Urinary bladder (tissue), 4 donors: ENCODE data around the gene TSPOAP1. TPM values are rescaled to one million over a fixed set of nuclear protein-coding genes. Genes with fewer than 3 reads are reported as not detected.

Source experiments
- DNase-seq: peaks from one replicate; pipeline ENCODE4 v3.0.0-alpha.2; 2015; ENCODE audit errors: extremely low spot score
- H3K27ac ChIP-seq: one replicate; pipeline ENCODE4 v1.5.1; 2013; ENCODE audit warnings: low read depth, mild to moderate bottlenecking, moderate library complexity
- H3K36me3 ChIP-seq: one replicate; pipeline ENCODE4 v1.6.1; 2013; ENCODE audit warnings: mild to moderate bottlenecking, moderate library complexity; ENCODE audit not compliant: insufficient read depth
- H3K4me1 ChIP-seq: one replicate; pipeline ENCODE4 v1.6.1; 2013; ENCODE audit warnings: mild to moderate bottlenecking, moderate library complexity; ENCODE audit not compliant: insufficient read depth
- H3K4me3 ChIP-seq: one replicate; pipeline ENCODE4 v1.5.1; 2013; ENCODE audit warnings: low read depth, low read length
- WGBS: extraction: QIAGEN DNeasy Blood & Tissue Kit; methylation state at CpG from one replicate; pipeline ENCODE4 v1.1.7; 2013; 5-methylcytosine and 5-hydroxymethylcytosine counted together
- polyA plus RNA-seq: library from polyadenylated mRNA; stranded (reverse); fragments of 200-250 nt; gene quantifications from one replicate; pipeline ENCODE4 v1.2.3, GENCODE V29; 2013
- total RNA-seq: library from RNA; depleted of rRNA; stranded (reverse); fragments of >200 nt; gene quantifications from one replicate; pipeline ENCODE4 v1.2.3, GENCODE V29; 2014
- donor health status: healthy with polysubstance abuse.
- donor health status: healthy.

The TSPOAP1 gene
- total and polyA plus RNA-seq, 2 donors = 7.4 to 19.1 TPM

DNA sequence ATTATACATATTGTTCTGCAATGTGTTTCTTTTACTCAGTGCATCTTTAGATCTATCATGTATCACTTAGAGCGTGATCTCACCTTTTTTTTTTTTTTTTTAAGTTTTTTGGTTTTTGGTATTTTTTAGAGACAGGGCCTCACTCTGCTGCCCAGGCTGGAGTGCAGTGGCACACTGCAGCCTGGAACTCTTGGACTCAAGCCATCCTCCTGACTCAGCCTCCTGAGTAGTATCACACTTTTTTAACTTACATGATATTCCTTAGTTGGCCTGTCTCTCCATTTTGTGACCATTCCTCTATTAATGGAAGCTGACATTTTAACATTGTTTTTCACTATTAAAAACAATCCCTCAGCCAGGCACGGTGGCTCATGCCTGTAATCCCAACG lies 43.2 kb downstream of the TSPOAP1 start:
- H3K4me3 ChIP-seq = no peak overlapping the region
- H3K27ac ChIP-seq = no peak overlapping the region
- no peak for DNase-seq
- no peaks in the 10 kb centered on the region for H3K36me3 ChIP-seq
- H3K4me1 ChIP-seq = no peaks in the 10 kb centered on the region
- 84% methylated on average over 3 of the region's 3 CpGs for WGBS

DNA sequence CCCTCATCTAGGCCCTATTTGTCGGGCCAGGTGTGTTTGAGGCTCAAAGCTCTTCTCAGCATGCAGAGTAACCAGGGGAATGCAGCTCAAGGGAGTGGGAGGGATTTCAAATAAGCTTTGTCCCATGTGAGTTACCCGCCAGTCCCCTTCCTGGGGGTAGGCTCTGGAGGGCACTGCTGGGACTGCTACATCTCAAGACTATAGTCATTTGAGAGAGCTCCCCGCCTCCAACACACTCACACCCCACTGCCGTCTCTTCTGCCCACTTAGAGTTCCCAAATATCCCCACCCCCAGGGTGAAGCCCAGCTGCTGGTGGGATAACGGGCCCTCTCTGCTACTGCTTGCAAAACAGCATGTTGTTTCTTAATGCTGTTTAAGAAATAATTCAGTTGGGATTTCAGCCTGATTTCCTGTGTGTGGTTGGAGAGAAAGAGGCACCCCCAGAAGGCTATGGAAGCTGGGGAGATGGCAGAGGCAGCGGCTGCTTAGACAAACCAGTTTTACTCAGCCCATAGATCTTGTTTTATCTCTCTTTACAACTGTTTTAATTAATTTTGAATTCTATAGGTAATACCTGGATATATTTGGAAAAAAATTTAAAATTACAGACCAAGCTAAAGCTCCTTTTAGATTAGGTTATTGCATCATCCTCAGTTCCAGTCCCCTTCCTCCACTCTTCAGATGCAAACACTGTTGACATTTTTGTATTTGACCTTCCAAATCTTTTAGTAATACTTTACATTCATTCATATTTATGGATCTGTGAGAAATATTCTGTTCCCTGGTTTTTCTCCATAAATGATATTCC lies 43.8 kb downstream of the TSPOAP1 start:
- no peaks in the 10 kb centered on the region for H3K36me3 ChIP-seq
- DNase-seq = no peak
- H3K4me3 ChIP-seq = no peak overlapping the region
- H3K4me1 ChIP-seq = no peaks in the 10 kb centered on the region
- WGBS = 40% methylated on average over 6 of the region's 6 CpGs
- no peak overlapping the region for H3K27ac ChIP-seq

DNA sequence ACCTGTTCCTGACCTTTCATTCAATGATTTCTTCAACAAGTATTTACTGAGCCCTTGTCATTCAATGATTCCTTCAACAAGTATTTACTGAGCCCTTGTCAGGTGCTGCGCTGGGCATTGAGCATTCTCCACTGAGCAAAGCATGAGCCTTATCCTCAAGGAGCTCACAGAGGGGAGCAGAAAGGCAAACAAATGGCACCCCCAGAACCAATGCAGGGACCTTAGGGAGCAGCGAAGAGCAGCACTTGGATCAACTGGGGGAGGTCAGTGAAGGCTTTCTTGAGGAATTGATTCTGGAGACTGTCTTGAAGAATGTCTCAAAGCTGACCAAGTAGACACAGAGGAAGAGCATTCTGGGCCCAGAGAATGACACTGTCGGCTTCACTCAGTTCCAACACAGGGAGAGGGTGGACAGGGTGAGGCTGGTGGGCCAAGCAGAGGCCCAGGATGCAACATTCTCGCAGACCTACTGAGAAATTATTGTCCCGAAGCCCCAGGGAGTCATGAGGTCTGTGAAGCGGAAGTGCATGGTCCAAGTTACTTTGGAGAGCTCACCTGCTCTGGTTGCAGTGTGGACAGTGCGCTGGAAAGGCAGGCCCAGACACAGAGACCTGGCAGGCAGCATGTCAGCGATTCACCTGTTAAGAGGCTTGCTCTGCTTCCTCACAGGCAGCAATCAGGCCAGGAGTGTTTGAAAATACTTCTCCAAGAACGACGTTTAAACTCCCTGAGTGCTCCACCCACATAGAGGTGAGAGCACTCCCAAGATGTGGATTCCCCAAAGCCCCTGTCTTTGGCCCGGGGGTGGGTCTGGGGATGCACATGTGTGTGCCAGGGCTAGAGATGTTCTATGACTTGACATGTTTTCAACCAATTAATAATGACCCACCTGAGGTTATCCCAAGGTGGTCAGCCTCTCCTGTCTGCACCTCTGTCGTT lies 44.7 kb downstream of the TSPOAP1 start:
- Histone ChIP-seq H3K4me3 (no peak overlapping the region), H3K4me1 (no peaks in the 10 kb centered on the region), H3K36me3 (no peaks in the 10 kb centered on the region), H3K27ac (no peak overlapping the region)
- WGBS = 70% methylated on average over 12 of the region's 12 CpGs
- DNase-seq = no peak

DNA sequence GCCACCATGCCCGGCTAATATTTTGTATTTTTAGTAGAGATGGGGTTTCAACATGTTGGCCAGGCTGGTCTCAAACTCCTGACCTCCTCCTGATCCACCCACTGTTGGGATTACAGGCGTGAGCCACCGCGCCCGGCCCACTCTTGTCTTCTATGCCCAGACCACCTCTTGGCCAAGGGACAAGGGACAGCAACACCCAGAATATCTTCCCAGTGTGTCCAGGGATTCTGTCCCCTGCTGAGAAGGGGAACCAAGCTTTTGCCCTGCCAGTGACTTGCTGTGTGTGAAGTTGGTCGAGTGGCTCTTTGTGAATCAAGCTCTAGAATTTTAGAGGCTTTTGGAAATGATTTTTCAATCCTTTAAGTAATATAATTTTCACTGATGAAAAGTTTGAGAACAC lies 46.2 kb downstream of the TSPOAP1 start:
- Histone ChIP-seq H3K4me3 (no peak overlapping the region), H3K4me1 (no peaks in the 10 kb centered on the region)

DNA sequence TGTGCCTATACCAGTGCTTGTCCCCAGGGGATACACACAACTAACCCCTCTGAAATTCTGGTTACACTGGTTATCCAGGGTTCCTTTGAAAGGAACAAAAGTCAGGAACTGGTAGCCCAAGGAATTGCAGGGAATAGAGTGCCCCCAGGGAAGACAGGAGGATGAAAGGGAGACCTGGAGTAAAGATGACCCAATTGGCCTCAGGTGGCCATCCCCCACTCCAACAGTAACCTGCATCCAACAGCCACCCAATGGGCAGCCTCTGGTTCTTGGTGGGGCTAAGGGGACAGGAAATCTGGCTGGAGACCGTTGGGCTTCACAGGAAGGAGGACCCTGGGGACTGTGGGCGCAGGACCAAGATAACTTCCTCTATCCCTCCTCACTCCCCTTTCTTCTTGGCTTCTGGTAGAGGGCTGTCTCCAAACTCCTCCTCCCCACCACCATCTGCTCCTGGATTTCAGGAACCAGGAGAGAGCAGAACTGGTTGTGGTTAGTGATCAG lies 47.0 kb downstream of the TSPOAP1 start:
- no peaks in the 10 kb centered on the region for H3K36me3 ChIP-seq
- no peaks in the 10 kb centered on the region for H3K4me1 ChIP-seq
- 32% methylated on average over 2 of the region's 2 CpGs for WGBS
- no peak overlapping the region for H3K27ac ChIP-seq
- H3K4me3 ChIP-seq = no peak overlapping the region
- no peak for DNase-seq

More for the DNA sequence above, 46.2 kb downstream of the TSPOAP1 start:
- no peak for DNase-seq
- no peaks in the 10 kb centered on the region for H3K36me3 ChIP-seq
- no peak overlapping the region for H3K27ac ChIP-seq
- 90% methylated on average over 6 of the region's 6 CpGs for WGBS

DNA sequence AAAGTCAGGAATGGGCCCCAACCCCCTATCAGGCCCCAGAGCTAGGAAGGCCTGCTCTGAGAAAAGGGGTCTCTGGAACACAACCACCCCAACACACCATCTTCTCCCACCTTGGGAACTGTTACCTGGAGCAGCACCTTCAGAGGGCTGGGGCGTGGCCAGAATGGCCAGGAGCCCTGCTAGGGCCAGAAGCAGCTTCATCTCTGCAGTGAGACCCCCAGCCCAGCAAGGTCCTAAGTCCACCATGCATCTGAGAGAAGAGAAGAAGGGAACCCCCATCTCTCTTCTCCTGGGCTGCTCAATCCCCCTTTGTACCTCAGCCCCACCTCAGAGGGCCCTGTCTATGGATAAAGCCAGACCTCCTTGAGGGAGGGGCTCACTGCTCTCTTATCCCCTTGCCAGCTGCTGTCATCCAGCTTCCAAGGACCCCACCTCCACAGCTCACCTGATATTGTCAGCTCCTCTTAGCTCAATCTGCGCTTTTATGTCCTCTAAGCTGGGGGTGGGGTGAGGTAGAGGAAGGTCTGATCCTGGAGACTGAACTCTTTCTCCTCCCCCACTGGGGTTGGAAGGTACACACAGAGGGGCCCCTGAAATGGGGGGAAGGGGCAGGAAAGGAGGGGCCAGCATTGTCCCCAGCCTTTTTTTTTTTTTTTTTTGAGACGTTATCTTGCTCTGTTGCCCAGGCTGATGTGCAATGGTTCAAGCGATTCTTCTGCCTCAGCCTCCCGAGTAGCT lies 47.9 kb downstream of the TSPOAP1 start, which contains the start of gene MPO:
Gene MPO (minus strand): TSS at position 456 of the 738 bp plus-strand sequence. CDS start 177 bp downstream, at position 279.
- no peak for DNase-seq
- Histone ChIP-seq H3K36me3 (no peaks in the 10 kb centered on the region), H3K4me1 (no peaks in the 10 kb centered on the region), H3K27ac (no peak within 1 kb of the TSS), H3K4me3 (no peak within 1 kb of the TSS)
- WGBS = 86% methylated on average over 5 of the region's 5 CpGs

DNA sequence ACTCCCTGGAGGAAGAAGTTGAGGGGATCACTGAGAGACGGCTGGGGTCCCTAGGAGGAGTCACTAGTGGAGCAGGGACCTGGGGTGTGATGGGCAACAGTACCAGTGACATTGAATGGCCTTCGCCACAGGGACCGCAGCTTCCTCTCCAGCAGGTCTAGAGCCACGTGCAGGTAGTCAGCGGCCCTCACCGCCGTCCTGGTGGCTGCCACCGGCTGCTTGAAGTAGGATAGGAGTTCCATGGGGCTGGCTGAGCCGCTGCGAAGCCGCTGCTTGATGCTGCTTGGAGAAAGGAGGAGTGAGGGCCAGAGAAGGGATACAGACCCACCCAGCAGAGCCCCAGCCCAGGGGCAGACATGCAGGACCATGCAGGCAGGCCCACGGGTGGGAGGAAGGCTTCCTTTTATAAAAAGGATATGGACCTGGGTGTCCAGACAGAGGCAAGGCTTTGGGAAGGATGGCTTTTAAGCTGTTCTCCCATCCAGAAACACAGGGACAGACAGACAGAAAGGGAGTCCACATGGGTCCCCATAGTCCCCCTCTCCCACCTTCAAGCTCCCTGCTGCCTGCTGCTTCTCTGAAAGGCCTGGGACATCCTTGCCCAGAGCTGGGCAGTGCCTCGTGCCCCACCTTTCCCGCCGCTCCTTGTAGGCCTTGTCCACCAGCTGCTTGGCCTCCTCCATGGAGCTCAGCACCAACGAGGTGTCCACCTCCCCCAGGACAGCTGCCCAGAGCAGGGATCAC lies 48.7 kb downstream of the TSPOAP1 start:
- no peaks in the 10 kb centered on the region for H3K36me3 ChIP-seq
- no peak overlapping the region for H3K4me3 ChIP-seq
- H3K27ac ChIP-seq = no peak overlapping the region
- no peak for DNase-seq
- H3K4me1 ChIP-seq = no peaks in the 10 kb centered on the region
- WGBS = 79% methylated on average over 16 of the region's 16 CpGs

DNA sequence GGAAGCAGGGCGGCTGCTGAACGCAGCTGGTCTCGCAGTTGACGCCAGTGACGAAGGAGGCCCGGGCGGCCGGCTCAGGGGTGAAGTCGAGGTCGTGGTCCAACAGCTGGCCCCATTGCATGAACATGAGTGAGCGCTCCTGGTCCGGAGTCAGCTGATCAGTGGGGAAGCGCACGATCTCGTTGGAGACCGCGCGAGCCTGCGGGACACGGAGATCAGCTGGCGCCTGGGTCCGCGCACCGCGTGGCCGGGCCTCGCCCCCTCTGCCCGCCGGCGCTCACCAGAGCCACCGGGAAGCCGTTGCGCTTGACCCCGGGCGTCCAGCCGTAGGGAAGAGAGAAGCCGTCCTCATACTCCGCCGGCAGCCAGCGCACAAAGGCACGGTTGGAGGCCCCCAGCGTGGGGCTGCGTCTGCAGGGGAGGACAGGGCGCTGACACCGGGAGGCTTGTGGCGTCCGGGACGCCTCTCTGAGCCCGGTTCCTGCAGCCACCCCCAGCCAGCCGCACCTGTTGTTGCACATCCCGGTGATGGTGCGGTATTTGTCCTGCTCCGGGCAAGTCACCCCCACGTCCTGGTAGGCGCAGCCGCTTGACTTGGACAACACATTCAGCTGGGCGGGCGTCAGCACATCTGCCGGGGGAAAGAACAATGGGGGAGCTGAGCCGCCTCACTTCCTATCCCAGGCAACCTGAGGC lies 49.4 kb downstream of the TSPOAP1 start:
- DNase-seq = no peak
- Histone ChIP-seq H3K4me3 (no peak overlapping the region), H3K4me1 (no peaks in the 10 kb centered on the region), H3K36me3 (no peaks in the 10 kb centered on the region), H3K27ac (no peak overlapping the region)
- WGBS = 27% methylated on average over 60 of the region's 60 CpGs

DNA sequence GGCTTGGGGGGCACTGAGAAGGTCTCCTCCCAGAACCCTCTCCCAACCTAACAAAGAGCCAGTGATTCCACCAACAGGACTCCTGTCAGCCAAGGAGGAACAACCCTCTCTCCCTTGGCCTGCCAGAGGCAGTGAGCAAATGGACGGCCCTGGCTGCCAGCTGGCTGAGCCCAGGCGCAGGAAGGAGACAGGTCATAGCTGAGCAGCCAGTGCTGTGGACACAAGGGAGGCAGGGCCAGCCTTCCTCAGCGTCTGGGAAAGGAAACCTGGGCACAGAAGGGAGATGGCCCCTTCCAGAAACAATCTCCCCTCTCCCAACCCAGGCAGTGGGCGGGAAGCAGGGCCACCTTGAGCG lies 50.0 kb downstream of the TSPOAP1 start:
- no peaks in the 10 kb centered on the region for H3K4me1 ChIP-seq
- WGBS = 30% methylated on average over 5 of the region's 5 CpGs

DNA sequence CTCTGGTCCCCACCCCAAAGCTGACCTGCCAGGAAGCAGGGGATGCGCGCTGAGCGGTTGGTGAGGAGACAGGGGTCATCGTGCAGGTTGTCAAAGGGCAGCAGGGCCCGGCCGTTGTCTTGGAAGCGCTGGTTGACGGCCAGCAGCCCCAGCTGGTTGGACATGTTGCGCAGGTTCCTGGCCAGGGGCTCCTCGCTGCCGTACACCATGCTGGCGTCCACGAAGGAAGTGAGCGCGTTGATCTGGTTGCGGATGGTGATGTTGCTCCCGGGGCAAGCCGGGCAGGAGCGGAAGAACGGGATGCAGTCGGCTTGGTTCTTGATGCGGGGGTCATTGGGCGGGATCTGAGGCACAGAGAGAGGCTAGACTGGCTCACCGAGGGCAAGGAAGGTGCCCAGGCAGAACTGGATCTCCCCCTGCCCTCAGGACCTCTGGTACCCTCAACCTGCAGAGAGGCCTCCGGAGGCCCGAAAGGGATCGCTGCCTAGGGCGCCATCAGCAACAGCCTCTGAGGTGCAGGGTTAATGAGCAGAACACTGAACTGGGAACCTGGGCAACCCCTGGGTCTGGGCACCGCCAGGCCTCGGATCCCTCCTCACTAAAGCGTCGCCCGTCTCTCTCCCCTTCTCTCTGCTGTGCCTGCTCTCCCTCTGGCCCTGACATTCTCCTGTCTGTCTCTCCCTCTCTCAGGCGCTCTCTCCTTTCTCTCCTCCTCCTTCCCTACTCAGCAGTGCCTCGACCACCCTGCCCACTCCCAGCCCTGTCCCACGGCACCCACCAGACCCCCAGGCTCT lies 50.6 kb downstream of the TSPOAP1 start:
- Histone ChIP-seq H3K4me3 (no peak overlapping the region), H3K4me1 (no peaks in the 10 kb centered on the region), H3K36me3 (no peaks in the 10 kb centered on the region), H3K27ac (no peak overlapping the region)
- WGBS = 88% methylated on average over 36 of the region's 36 CpGs
- DNase-seq = no peak

More for the DNA sequence above, 50.0 kb downstream of the TSPOAP1 start:
- H3K36me3 ChIP-seq = no peaks in the 10 kb centered on the region
- no peak overlapping the region for H3K27ac ChIP-seq
- H3K4me3 ChIP-seq = no peak overlapping the region
- DNase-seq = no peak

DNA sequence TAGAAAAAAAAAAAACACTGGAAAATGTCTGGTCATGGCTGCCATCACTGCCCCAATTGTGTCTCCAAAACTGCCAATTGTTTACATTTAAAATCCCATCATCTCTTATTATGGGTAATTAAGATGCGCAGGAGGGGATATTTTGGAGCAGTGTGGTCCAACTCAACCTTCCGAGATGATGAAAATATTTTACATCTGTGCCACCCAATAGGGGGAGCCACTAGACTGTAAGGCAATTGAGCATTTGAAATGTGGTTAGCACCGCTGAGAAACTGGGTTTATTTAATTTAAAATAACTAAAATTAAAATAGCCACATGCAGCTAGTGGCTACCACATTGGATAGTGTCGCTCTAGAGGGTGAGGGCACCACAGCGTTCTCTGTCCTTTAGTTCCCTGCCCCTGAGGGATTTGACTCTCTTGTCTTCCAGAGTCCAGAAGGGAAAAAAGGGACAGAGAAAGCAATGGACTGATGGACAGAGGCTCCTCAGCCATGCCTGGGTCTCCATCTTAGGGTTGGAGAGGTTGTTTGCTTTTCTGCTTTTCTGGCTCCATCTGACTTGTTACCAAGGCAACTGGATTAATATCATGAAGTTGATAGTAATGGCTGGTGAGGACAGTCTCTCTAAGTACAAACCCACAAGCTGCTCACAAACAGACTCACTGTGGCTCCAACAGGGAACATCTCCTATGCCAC lies 51.3 kb downstream of the TSPOAP1 start:
- Histone ChIP-seq H3K27ac (no peak overlapping the region), H3K36me3 (no peaks in the 10 kb centered on the region), H3K4me3 (no peak overlapping the region), H3K4me1 (no peaks in the 10 kb centered on the region)
- no peak for DNase-seq
- WGBS = 74% methylated on average over 5 of the region's 5 CpGs
